Panc1 (cell line): ENCODE data around the gene ST3GAL6.

ENCODE experiments used
- POLR2AphosphoS5 ChIP-seq: IDR thresholded peaks from 2 replicates; pipeline ENCODE4 v1.6.1; 2012; ENCODE audit warnings: mild to moderate bottlenecking, low read depth, low read length, moderate library complexity
- SIN3A ChIP-seq: IDR thresholded peaks from 2 replicates; pipeline ENCODE4 v1.6.1; 2012; ENCODE audit warnings: low read depth, mild to moderate bottlenecking, low read length, moderate library complexity, borderline replicate concordance; ENCODE audit not compliant: insufficient read depth
- TCF7L2 ChIP-seq: IDR thresholded peaks from 2 replicates; pipeline ENCODE4 v1.6.1; 2011; ENCODE audit warnings: mild to moderate bottlenecking, low read depth, low read length, inconsistent platforms
- TF ChIP-seq, protein P1 (sequence below): fragments of 450-650 bp; IDR thresholded peaks from 2 replicates; pipeline ENCODE4 v1.5.1; 2017; ENCODE audit warnings: mild to moderate bottlenecking
- TF ChIP-seq, protein P2 (sequence below), 2 experiments: IDR thresholded peaks; 2 replicates each; pipeline ENCODE4 v1.6.1; 2011 to 2012; ENCODE audit warnings: low read depth in 2 of 2, control low read depth in 1 of 2, low read length in 1 of 2, mild to moderate bottlenecking in 1 of 2, moderate library complexity in 1 of 2; ENCODE audit not compliant: insufficient read depth in 1 of 2

DNA sequence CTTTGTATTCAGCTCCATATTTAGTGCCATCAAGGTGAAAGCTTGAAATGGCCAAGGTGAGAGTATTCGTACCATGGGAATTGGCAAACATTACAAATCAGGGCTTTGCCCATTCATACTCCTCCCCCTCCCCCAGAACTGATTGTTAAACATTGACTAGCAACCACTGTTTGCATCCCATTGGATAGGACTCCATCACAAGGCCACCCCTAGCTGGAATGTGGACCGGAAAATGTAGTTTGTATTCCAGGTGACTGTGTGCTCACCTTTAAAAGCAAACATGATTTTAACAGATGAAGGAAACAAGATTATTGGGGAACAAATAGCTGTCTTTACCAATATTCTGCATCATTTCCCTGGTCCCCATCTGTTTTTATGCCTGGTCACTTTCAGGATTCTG, 14.1 kb downstream of the ST3GAL6 start:
- TF ChIP-seq, protein P1, sequence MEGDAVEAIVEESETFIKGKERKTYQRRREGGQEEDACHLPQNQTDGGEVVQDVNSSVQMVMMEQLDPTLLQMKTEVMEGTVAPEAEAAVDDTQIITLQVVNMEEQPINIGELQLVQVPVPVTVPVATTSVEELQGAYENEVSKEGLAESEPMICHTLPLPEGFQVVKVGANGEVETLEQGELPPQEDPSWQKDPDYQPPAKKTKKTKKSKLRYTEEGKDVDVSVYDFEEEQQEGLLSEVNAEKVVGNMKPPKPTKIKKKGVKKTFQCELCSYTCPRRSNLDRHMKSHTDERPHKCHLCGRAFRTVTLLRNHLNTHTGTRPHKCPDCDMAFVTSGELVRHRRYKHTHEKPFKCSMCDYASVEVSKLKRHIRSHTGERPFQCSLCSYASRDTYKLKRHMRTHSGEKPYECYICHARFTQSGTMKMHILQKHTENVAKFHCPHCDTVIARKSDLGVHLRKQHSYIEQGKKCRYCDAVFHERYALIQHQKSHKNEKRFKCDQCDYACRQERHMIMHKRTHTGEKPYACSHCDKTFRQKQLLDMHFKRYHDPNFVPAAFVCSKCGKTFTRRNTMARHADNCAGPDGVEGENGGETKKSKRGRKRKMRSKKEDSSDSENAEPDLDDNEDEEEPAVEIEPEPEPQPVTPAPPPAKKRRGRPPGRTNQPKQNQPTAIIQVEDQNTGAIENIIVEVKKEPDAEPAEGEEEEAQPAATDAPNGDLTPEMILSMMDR, result no peak
- TF ChIP-seq SIN3A, result no peak
- no peak for TF ChIP-seq TCF7L2
- TF ChIP-seq, protein P2, sequence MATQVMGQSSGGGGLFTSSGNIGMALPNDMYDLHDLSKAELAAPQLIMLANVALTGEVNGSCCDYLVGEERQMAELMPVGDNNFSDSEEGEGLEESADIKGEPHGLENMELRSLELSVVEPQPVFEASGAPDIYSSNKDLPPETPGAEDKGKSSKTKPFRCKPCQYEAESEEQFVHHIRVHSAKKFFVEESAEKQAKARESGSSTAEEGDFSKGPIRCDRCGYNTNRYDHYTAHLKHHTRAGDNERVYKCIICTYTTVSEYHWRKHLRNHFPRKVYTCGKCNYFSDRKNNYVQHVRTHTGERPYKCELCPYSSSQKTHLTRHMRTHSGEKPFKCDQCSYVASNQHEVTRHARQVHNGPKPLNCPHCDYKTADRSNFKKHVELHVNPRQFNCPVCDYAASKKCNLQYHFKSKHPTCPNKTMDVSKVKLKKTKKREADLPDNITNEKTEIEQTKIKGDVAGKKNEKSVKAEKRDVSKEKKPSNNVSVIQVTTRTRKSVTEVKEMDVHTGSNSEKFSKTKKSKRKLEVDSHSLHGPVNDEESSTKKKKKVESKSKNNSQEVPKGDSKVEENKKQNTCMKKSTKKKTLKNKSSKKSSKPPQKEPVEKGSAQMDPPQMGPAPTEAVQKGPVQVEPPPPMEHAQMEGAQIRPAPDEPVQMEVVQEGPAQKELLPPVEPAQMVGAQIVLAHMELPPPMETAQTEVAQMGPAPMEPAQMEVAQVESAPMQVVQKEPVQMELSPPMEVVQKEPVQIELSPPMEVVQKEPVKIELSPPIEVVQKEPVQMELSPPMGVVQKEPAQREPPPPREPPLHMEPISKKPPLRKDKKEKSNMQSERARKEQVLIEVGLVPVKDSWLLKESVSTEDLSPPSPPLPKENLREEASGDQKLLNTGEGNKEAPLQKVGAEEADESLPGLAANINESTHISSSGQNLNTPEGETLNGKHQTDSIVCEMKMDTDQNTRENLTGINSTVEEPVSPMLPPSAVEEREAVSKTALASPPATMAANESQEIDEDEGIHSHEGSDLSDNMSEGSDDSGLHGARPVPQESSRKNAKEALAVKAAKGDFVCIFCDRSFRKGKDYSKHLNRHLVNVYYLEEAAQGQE (IDR thresholded peaks at IDR 0.05; ENCODE audit: insufficient read depth in 1 of 2, low read depth in 2 of 2, low read length in 1 of 2), result no peak
- TF ChIP-seq POLR2AphosphoS5, result no peak
